ENCODE results near the gene BRCA2.

GRCh38 chr13:32278426-32278825 lies 36.9 kb upstream of the BRCA2 start:
- TF ChIP-seq, protein P1, sequence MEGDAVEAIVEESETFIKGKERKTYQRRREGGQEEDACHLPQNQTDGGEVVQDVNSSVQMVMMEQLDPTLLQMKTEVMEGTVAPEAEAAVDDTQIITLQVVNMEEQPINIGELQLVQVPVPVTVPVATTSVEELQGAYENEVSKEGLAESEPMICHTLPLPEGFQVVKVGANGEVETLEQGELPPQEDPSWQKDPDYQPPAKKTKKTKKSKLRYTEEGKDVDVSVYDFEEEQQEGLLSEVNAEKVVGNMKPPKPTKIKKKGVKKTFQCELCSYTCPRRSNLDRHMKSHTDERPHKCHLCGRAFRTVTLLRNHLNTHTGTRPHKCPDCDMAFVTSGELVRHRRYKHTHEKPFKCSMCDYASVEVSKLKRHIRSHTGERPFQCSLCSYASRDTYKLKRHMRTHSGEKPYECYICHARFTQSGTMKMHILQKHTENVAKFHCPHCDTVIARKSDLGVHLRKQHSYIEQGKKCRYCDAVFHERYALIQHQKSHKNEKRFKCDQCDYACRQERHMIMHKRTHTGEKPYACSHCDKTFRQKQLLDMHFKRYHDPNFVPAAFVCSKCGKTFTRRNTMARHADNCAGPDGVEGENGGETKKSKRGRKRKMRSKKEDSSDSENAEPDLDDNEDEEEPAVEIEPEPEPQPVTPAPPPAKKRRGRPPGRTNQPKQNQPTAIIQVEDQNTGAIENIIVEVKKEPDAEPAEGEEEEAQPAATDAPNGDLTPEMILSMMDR (conservative IDR thresholded peaks at IDR 0.05; ENCODE audit: low read length), result no peak
- no peak for TF ChIP-seq EZH2phosphoT487 (IDR thresholded peaks at IDR 0.05; ENCODE audit: borderline replicate concordance)
